RCC 7860 (cell line): Measurements from ENCODE around the gene ARAP2.

ENCODE experiments used
- DNase-seq: peaks from one replicate; pipeline ENCODE4 v3.0.0-alpha.2; 2015; ENCODE audit warnings: low spot score
- FAIRE-seq: peaks from 2 replicates; lab custom pipeline; 2012; peaks lifted over from hg19 to GRCh38; lab: Jason Lieb, UNC

ARAP2 gene

GRCh38 chr4:36224972-36225903, 19.1 kb downstream of the ARAP2 start:
- FAIRE-seq (no peak), DNase-seq (no peak)

- no peak for FAIRE-seq
- DNase-seq = no peak
These were observed 21.6 kb downstream of the ARAP2 start for GRCh38 chr4:36222702-36223101.

GRCh38 chr4:36220776-36221175, 23.5 kb downstream of the ARAP2 start:
- DNase-seq (no peak), FAIRE-seq (no peak)

GRCh38 chr4:36218121-36218520, 26.2 kb downstream of the ARAP2 start:
- FAIRE-seq (no peak), DNase-seq (no peak)

GRCh38 chr4:36215627-36216026, 28.7 kb downstream of the ARAP2 start:
- FAIRE-seq (no peak), DNase-seq (no peak)

GRCh38 chr4:36214735-36215485, 29.4 kb downstream of the ARAP2 start:
- FAIRE-seq = no peak
- no peak for DNase-seq

- FAIRE-seq (no peak), DNase-seq (no peak)
These were observed 30.3 kb downstream of the ARAP2 start for GRCh38 chr4:36213977-36214376.

- FAIRE-seq = no peak
- no peak for DNase-seq
These were observed 33.2 kb downstream of the ARAP2 start for GRCh38 chr4:36211084-36211483.

- no peak for FAIRE-seq
- DNase-seq = no peak
These were observed 34.2 kb downstream of the ARAP2 start for GRCh38 chr4:36209941-36210649.

- no peak for FAIRE-seq
- no peak for DNase-seq
These were observed 35.3 kb downstream of the ARAP2 start for GRCh38 chr4:36208893-36209473.

- no peak for FAIRE-seq
These were observed 36.3 kb downstream of the ARAP2 start for GRCh38 chr4:36207831-36208520.

GRCh38 chr4:36207367-36207766, 36.9 kb downstream of the ARAP2 start:
- DNase-seq (no peak), FAIRE-seq (peak; percentile 10)

More at GRCh38 chr4:36207831-36208520, 36.3 kb downstream of the ARAP2 start:
- no peak for DNase-seq

- no peak for DNase-seq
- FAIRE-seq = no peak
These were observed 37.6 kb downstream of the ARAP2 start for GRCh38 chr4:36206603-36207311.

- FAIRE-seq (no peak), DNase-seq (no peak)
These were observed 38.3 kb downstream of the ARAP2 start for GRCh38 chr4:36206012-36206411.

- FAIRE-seq = no peak
These were observed 45.5 kb downstream of the ARAP2 start for GRCh38 chr4:36198861-36199260.

GRCh38 chr4:36198068-36198808, 46.1 kb downstream of the ARAP2 start:
- DNase-seq (no peak), FAIRE-seq (no peak)

More at GRCh38 chr4:36198861-36199260, 45.5 kb downstream of the ARAP2 start:
- no peak for DNase-seq

- DNase-seq = no peak
- FAIRE-seq = no peak
These were observed 46.8 kb downstream of the ARAP2 start for GRCh38 chr4:36197501-36197900.

- DNase-seq = no peak
These were observed 48.0 kb downstream of the ARAP2 start for GRCh38 chr4:36196145-36196913.

More at GRCh38 chr4:36196145-36196913, 48.0 kb downstream of the ARAP2 start:
- no peak for FAIRE-seq
